Measurements from ENCODE around the gene CAMK2N1. TPM values are rescaled to one million over a fixed set of nuclear protein-coding genes. Genes with fewer than 3 reads are reported as not detected.

Gene CAMK2N1
- total and polyA plus RNA-seq, 2 of the 13 experiments (the other 11 are each of a cell fraction or from before 2014, with no cell fraction given), result 38.0 to 38.6 TPM

DNA sequence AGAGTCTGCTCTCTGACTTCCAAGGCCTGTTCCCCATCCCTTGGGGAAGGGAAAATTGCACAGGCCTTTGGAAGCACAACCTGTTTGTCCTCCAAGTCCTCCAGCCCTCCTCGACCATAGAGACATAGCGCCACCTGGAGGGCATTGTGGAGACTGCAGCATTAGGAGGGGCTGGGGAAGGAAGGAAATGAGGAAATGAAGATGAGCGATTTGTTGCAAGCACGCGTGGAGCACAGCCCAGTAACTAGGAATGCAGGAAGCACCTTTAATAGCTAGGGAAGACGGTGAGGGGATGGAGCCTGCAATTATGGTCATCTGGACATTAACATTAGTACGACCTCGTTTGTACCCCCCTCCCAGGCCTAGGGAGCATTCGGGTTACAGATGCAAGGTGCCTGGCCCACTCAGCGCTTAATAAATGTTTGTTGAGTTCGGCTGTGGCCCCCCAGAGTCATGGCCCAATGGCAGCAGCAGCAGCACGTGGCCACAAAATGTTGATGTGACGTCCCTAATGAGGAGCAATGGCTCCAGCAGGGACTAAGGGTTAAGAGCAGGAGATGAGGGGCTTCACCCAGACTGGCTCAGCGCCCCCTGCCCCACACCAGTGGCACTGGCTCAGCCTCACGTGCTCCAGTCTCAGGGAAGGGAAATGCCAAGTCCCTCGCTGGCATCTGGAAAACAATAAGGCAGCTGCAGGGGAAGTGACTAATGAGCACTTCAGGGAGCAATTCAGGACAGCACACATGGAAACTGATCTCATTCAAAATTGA, 8.0 kb upstream of the CAMK2N1 start (continued):
- TF ChIP-seq ZC3H13 (CRISPR knock-in tag; IDR thresholded peaks at IDR 0.05) (no peak), WIZ (CRISPR knock-in tag; IDR thresholded peaks at IDR 0.05) (no peak), ZNF431 (CRISPR knock-in tag; IDR thresholded peaks at IDR 0.05; ENCODE audit: borderline replicate concordance, low read depth) (no peak), ZNF678 (CRISPR knock-in tag; IDR thresholded peaks at IDR 0.05) (no peak), ZNF607 (CRISPR knock-in tag; IDR thresholded peaks at IDR 0.05; ENCODE audit: borderline replicate concordance) (no peak), ZNF660 (CRISPR knock-in tag; IDR thresholded peaks at IDR 0.05; ENCODE audit: borderline replicate concordance, low read depth) (no peak), GATAD2A (CRISPR knock-in tag; IDR thresholded peaks at IDR 0.05) (peak; percentile 61; the same call in 1 of the 2 replicates), NRL (CRISPR knock-in tag; IDR thresholded peaks at IDR 0.05; ENCODE audit: borderline replicate concordance) (no peak), SNRNP70 (IDR thresholded peaks at IDR 0.05; ENCODE audit: low read depth, low read length) (no peak), ZNF792 (CRISPR knock-in tag; IDR thresholded peaks at IDR 0.05) (no peak), ISX (CRISPR knock-in tag; conservative IDR thresholded peaks at IDR 0.05) (no peak), ZNF772 (CRISPR knock-in tag; IDR thresholded peaks at IDR 0.05) (0 out of 2 replicates have a peak, but pooled peaks have one; percentile 46), MAFF (IDR thresholded peaks at IDR 0.05; ENCODE audit: low read depth, low read length) (no peak)
- TF ChIP-seq, protein P1, sequence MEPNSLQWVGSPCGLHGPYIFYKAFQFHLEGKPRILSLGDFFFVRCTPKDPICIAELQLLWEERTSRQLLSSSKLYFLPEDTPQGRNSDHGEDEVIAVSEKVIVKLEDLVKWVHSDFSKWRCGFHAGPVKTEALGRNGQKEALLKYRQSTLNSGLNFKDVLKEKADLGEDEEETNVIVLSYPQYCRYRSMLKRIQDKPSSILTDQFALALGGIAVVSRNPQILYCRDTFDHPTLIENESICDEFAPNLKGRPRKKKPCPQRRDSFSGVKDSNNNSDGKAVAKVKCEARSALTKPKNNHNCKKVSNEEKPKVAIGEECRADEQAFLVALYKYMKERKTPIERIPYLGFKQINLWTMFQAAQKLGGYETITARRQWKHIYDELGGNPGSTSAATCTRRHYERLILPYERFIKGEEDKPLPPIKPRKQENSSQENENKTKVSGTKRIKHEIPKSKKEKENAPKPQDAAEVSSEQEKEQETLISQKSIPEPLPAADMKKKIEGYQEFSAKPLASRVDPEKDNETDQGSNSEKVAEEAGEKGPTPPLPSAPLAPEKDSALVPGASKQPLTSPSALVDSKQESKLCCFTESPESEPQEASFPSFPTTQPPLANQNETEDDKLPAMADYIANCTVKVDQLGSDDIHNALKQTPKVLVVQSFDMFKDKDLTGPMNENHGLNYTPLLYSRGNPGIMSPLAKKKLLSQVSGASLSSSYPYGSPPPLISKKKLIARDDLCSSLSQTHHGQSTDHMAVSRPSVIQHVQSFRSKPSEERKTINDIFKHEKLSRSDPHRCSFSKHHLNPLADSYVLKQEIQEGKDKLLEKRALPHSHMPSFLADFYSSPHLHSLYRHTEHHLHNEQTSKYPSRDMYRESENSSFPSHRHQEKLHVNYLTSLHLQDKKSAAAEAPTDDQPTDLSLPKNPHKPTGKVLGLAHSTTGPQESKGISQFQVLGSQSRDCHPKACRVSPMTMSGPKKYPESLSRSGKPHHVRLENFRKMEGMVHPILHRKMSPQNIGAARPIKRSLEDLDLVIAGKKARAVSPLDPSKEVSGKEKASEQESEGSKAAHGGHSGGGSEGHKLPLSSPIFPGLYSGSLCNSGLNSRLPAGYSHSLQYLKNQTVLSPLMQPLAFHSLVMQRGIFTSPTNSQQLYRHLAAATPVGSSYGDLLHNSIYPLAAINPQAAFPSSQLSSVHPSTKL (CRISPR knock-in tag; IDR thresholded peaks at IDR 0.05), result 0 out of 2 replicates have a peak, but pooled peaks have one; percentile 17
- TF ChIP-seq, protein P2, sequence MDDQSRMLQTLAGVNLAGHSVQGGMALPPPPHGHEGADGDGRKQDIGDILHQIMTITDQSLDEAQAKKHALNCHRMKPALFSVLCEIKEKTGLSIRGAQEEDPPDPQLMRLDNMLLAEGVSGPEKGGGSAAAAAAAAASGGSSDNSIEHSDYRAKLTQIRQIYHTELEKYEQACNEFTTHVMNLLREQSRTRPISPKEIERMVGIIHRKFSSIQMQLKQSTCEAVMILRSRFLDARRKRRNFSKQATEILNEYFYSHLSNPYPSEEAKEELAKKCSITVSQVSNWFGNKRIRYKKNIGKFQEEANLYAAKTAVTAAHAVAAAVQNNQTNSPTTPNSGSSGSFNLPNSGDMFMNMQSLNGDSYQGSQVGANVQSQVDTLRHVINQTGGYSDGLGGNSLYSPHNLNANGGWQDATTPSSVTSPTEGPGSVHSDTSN (CRISPR knock-in tag; IDR thresholded peaks at IDR 0.05; ENCODE audit: borderline replicate concordance), result no peak
- TF ChIP-seq, protein P3, sequence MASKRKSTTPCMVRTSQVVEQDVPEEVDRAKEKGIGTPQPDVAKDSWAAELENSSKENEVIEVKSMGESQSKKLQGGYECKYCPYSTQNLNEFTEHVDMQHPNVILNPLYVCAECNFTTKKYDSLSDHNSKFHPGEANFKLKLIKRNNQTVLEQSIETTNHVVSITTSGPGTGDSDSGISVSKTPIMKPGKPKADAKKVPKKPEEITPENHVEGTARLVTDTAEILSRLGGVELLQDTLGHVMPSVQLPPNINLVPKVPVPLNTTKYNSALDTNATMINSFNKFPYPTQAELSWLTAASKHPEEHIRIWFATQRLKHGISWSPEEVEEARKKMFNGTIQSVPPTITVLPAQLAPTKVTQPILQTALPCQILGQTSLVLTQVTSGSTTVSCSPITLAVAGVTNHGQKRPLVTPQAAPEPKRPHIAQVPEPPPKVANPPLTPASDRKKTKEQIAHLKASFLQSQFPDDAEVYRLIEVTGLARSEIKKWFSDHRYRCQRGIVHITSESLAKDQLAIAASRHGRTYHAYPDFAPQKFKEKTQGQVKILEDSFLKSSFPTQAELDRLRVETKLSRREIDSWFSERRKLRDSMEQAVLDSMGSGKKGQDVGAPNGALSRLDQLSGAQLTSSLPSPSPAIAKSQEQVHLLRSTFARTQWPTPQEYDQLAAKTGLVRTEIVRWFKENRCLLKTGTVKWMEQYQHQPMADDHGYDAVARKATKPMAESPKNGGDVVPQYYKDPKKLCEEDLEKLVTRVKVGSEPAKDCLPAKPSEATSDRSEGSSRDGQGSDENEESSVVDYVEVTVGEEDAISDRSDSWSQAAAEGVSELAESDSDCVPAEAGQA (IDR thresholded peaks at IDR 0.05; ENCODE audit: low read depth), result no peak
- TF ChIP-seq, protein P3 (CRISPR knock-in tag; IDR thresholded peaks at IDR 0.05; ENCODE audit: borderline replicate concordance), result no peak
- TF ChIP-seq, protein P4, sequence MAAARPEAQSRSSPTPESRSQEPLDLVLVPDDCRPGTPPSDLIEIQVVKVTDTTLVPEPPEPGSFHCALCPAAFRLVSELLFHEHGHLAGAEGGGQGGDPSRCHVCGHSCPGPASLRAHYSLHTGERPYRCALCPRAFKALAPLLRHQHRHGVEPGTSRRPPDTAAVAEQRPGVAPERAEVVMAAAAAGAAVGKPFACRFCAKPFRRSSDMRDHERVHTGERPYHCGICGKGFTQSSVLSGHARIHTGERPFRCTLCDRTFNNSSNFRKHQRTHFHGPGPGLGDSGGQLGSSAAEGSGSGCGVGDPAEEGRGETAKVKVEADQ (CRISPR knock-in tag; IDR thresholded peaks at IDR 0.05; ENCODE audit: borderline replicate concordance), result no peak
